OCI-LY1 (cell line): ENCODE results near the gene NDUFAB1.

Experiments
- H2AFZ ChIP-seq: fragments of 200-600 bp; sonication (generic), shearing (Covaris generic); 2 replicates; pipeline ENCODE4 v1.6.0; 2014; ENCODE audit warnings: antibody characterized with exemption, mild to moderate bottlenecking, low read length
- H3F3A ChIP-seq: fragments of 200-600 bp; sonication (generic), shearing (Covaris generic); 2 replicates; pipeline ENCODE4 v1.6.0; 2014; ENCODE audit warnings: mild to moderate bottlenecking, antibody characterized with exemption, low read length, moderate library complexity; ENCODE audit not compliant: insufficient read depth
- H3K27ac ChIP-seq: fragments of 200-600 bp; sonication (generic); 2 replicates; pipeline ENCODE4 v1.5.1; 2014; ENCODE audit warnings: low read length, mixed run types, mild to moderate bottlenecking, low read depth; ENCODE audit not compliant: poor library complexity, severe bottlenecking
- H3K27me3 ChIP-seq: fragments of 200-600 bp; sonication (generic); 2 replicates; pipeline ENCODE4 v1.6.0; 2014; ENCODE audit warnings: antibody characterized with exemption, mild to moderate bottlenecking, low read length, moderate library complexity; ENCODE audit not compliant: insufficient read depth
- H3K36me3 ChIP-seq: fragments of 200-600 bp; sonication (generic); 2 replicates; pipeline ENCODE4 v1.6.1; 2014; ENCODE audit warnings: mild to moderate bottlenecking, antibody characterized with exemption, low read length, moderate library complexity, mixed read lengths; ENCODE audit not compliant: insufficient read depth
- H3K4me1 ChIP-seq: fragments of 200-600 bp; sonication (generic); 2 replicates; pipeline ENCODE4 v1.5.1; 2014; ENCODE audit warnings: mild to moderate bottlenecking, low read length, moderate library complexity; ENCODE audit not compliant: insufficient read depth, severe bottlenecking
- H3K4me2 ChIP-seq: fragments of 200-600 bp; sonication (generic), shearing (Covaris generic); 2 replicates; pipeline ENCODE4 v1.6.1; 2014; ENCODE audit warnings: low read length
- H3K4me3 ChIP-seq: fragments of 200-600 bp; sonication (generic); 2 replicates; pipeline ENCODE4 v1.5.1; 2014; ENCODE audit warnings: low read length, low read depth, mild to moderate bottlenecking, mixed read lengths; ENCODE audit not compliant: poor library complexity, severe bottlenecking
- H3K79me2 ChIP-seq: fragments of 200-600 bp; shearing (Covaris generic); 2 replicates; pipeline ENCODE4 v1.6.1; 2016; ENCODE audit warnings: mixed run types, low read length, mixed read lengths; ENCODE audit not compliant: insufficient read depth
- H3K9ac ChIP-seq: fragments of 200-600 bp; sonication (generic), shearing (Covaris generic); 2 replicates; pipeline ENCODE4 v1.6.1; 2014; ENCODE audit warnings: mild to moderate bottlenecking, low read length, mixed read lengths
- H3K9me2 ChIP-seq: fragments of 200-600 bp; sonication (generic), shearing (Covaris generic); 2 replicates; pipeline ENCODE4 v1.6.1; 2014; ENCODE audit warnings: low read depth, mild to moderate bottlenecking, low read length, mixed read lengths
- H3K9me3 ChIP-seq: fragments of 200-600 bp; shearing (Covaris generic); 2 replicates; pipeline ENCODE4 v1.6.1; 2014; ENCODE audit warnings: low read length, mixed read lengths
- H4K20me1 ChIP-seq: fragments of 200-600 bp; sonication (generic), shearing (Covaris generic); 2 replicates; pipeline ENCODE4 v1.6.0; 2016; ENCODE audit warnings: mild to moderate bottlenecking, low read length; ENCODE audit not compliant: insufficient read depth
- CTCF ChIP-seq: fragments of 200-600 bp; sonication (generic), shearing (Covaris generic); IDR thresholded peaks from 2 replicates; pipeline ENCODE4 v1.5.1; 2017; ENCODE audit warnings: mild to moderate bottlenecking, antibody characterized with exemption, low read length, moderate library complexity, mixed read lengths
- EZH2 ChIP-seq: fragments of 200-600 bp; sonication (generic), shearing (Covaris generic); IDR thresholded peaks from 2 replicates; pipeline ENCODE4 v1.8.0; 2017; ENCODE audit warnings: borderline replicate concordance, mixed run types, mild to moderate bottlenecking, antibody characterized with exemption, low read length, moderate library complexity, mixed read lengths

The NDUFAB1 gene

GRCh38 chr16:23534868-23535860 lies 61.0 kb downstream of the NDUFAB1 start:
- Histone ChIP-seq H3F3A (no peaks in the 10 kb centered on the region), H3K27ac (no peak overlapping the region), H3K27me3 (no peaks in the 10 kb centered on the region), H3K9me2 (no peaks in the 10 kb centered on the region), H3K9me3 (no peaks in the 10 kb centered on the region), H3K79me2 (no peaks in the 10 kb centered on the region), H4K20me1 (no peaks in the 10 kb centered on the region), H2AFZ (no peak overlapping the region), H3K4me2 (no peak overlapping the region), H3K36me3 (peaks cover 82% of the 10 kb centered on the region), H3K9ac (no peak overlapping the region), H3K4me3 (no peak overlapping the region), H3K4me1 (no peaks in the 10 kb centered on the region)
- TF ChIP-seq CTCF, result no peak
- TF ChIP-seq EZH2, result no peak

- TF ChIP-seq EZH2 (no peak), CTCF (no peak)
- H3K36me3 ChIP-seq, result peaks cover 83% of the 10 kb centered on the region
These were observed 63.7 kb downstream of the NDUFAB1 start for GRCh38 chr16:23532448-23532847.

More at GRCh38 chr16:23532448-23532847, 63.7 kb downstream of the NDUFAB1 start:
- no peaks in the 10 kb centered on the region for H3K79me2 ChIP-seq
- no peak overlapping the region for H2AFZ ChIP-seq
- no peaks in the 10 kb centered on the region for H4K20me1 ChIP-seq
- H3K4me3 ChIP-seq, result no peak overlapping the region
- no peak overlapping the region for H3K9ac ChIP-seq
- H3K4me2 ChIP-seq, result no peak overlapping the region
- no peak overlapping the region for H3K27ac ChIP-seq
- no peaks in the 10 kb centered on the region for H3K9me3 ChIP-seq
- no peaks in the 10 kb centered on the region for H3K9me2 ChIP-seq
- H3F3A ChIP-seq, result no peaks in the 10 kb centered on the region
- no peaks in the 10 kb centered on the region for H3K27me3 ChIP-seq
- no peaks in the 10 kb centered on the region for H3K4me1 ChIP-seq
